ENCODE data around the gene RANBP3.
A peak's percentile ranks its signal among the peaks of the same experiment; 100 is the strongest.
"Not testable (repeated sequence)": the region's sequence is repeated elsewhere in the genome, so short reads cannot be mapped to it uniquely, and the experiment has no call there.

RANBP3 gene

GRCh38 chr19:5966215-5966614, 11.7 kb downstream of the RANBP3 start:
- DNase-seq (ENCODE audit: low read depth in 2 of 2), result no peak

GRCh38 chr19:5964816-5965565, 12.9 kb downstream of the RANBP3 start:
- DNase-seq (ENCODE audit: low read depth in 2 of 2), result no peak

- DNase-seq (ENCODE audit: low read depth in 2 of 2), result no peak
Measured at GRCh38 chr19:5963855-5964254, 14.1 kb downstream of the RANBP3 start.

GRCh38 chr19:5963259-5963658, 14.7 kb downstream of the RANBP3 start:
- DNase-seq (ENCODE audit: low read depth in 2 of 2), result not testable (repeated sequence)

- DNase-seq (ENCODE audit: low read depth in 2 of 2), result peak in 1 of 2 donors; percentile 38
Measured at GRCh38 chr19:5961969-5962945, 15.7 kb downstream of the RANBP3 start.

- not testable (repeated sequence) for DNase-seq (ENCODE audit: low read depth in 2 of 2)
Measured at GRCh38 chr19:5961641-5961968, 16.3 kb downstream of the RANBP3 start.

GRCh38 chr19:5960005-5961001, 17.6 kb downstream of the RANBP3 start:
- DNase-seq (ENCODE audit: low read depth in 2 of 2), result no peak

GRCh38 chr19:5959260-5960004, 18.5 kb downstream of the RANBP3 start:
- DNase-seq (ENCODE audit: low read depth in 2 of 2), result no peak

GRCh38 chr19:5958851-5959122, 19.2 kb downstream of the RANBP3 start:
- DNase-seq (ENCODE audit: low read depth in 2 of 2), result no peak

GRCh38 chr19:5958074-5958850, 19.7 kb downstream of the RANBP3 start:
- no peak for DNase-seq (ENCODE audit: low read depth in 2 of 2)

- no peak for DNase-seq (ENCODE audit: low read depth in 2 of 2)
Measured at GRCh38 chr19:5957170-5957569, 20.8 kb downstream of the RANBP3 start.

GRCh38 chr19:5956728-5957127, 21.2 kb downstream of the RANBP3 start:
- no peak for DNase-seq (ENCODE audit: low read depth in 2 of 2)

GRCh38 chr19:5956323-5956722, 21.6 kb downstream of the RANBP3 start:
- DNase-seq (ENCODE audit: low read depth in 2 of 2), result no peak

GRCh38 chr19:5955636-5955935, 22.4 kb downstream of the RANBP3 start:
- DNase-seq (ENCODE audit: low read depth in 2 of 2), result no peak

- DNase-seq (ENCODE audit: low read depth in 2 of 2), result no peak
Measured at GRCh38 chr19:5954293-5954692, 23.6 kb downstream of the RANBP3 start.

GRCh38 chr19:5953680-5954213, 24.2 kb downstream of the RANBP3 start:
- DNase-seq (ENCODE audit: low read depth in 2 of 2), result no peak

GRCh38 chr19:5953030-5953589, 24.8 kb downstream of the RANBP3 start:
- no peak for DNase-seq (ENCODE audit: low read depth in 2 of 2)

- DNase-seq (ENCODE audit: low read depth in 2 of 2), result no peak
Measured at GRCh38 chr19:5952193-5953029, 25.5 kb downstream of the RANBP3 start.

GRCh38 chr19:5951338-5951861, 26.5 kb downstream of the RANBP3 start:
- DNase-seq (ENCODE audit: low read depth in 2 of 2), result no peak
